Activated CD4-positive, alpha-beta T cell treated with anti-CD3 and anti-CD28 coated beads, Interleukin-2, amount 10 ng/mL, durations not matched to agents 24 days and 14 days (primary cell): ENCODE results near the gene ALG14. TPM values are rescaled to one million over a fixed set of nuclear protein-coding genes. Genes with fewer than 3 reads are reported as not detected.
"Not testable (repeated sequence)": the region's sequence is repeated elsewhere in the genome, so short reads cannot be mapped to it uniquely, and the experiment has no call there.

Source experiments
- DNase-seq: peaks from one replicate; pipeline ENCODE4 v3.0.0; 2022
- H3K27ac Mint-ChIP-seq: one replicate; pipeline ENCODE4 v1.8.0; 2022; ENCODE audit warnings: mild to moderate bottlenecking, mixed read lengths
- H3K27me3 Mint-ChIP-seq: one replicate; pipeline ENCODE4 v1.8.0; 2022; ENCODE audit warnings: mixed read lengths
- H3K36me3 Mint-ChIP-seq: one replicate; pipeline ENCODE4 v1.8.0; 2022; ENCODE audit warnings: low read depth, mild to moderate bottlenecking, mixed read lengths
- H3K4me1 Mint-ChIP-seq: one replicate; pipeline ENCODE4 v1.8.0; 2021; ENCODE audit warnings: mixed read lengths
- H3K4me3 Mint-ChIP-seq: one replicate; pipeline ENCODE4 v1.8.0; 2022; ENCODE audit warnings: mild to moderate bottlenecking, moderate library complexity, mixed read lengths
- H3K9me3 Mint-ChIP-seq: one replicate; pipeline ENCODE4 v1.8.0; 2021; ENCODE audit warnings: mixed read lengths
- intact Hi-C: fragments of 100-400 bp; cut with micrococcal nuclease; formaldehyde crosslinking; loops from one replicate; pipeline ENCODE4 v1.15.1; 2023
- total RNA-seq: library from RNA; stranded (reverse); gene quantifications from 2 replicates; pipeline ENCODE4 v1.2.3, GENCODE V29; 2022

Gene ALG14
- total RNA-seq, 1 donor from 2014 or later, result 2.1 TPM

GRCh38 chr1:95002540-95003432 lies 70.0 kb downstream of the ALG14 start:
- H3K4me1 Mint-ChIP-seq, result no peaks in the 10 kb centered on the region
- DNase-seq, result no peak
- no peaks in the 10 kb centered on the region for H3K36me3 Mint-ChIP-seq
- H3K27me3 Mint-ChIP-seq, result no peaks in the 10 kb centered on the region
- intact Hi-C loops, result no loop called here
- no peak overlapping the region for H3K27ac Mint-ChIP-seq
- no peak overlapping the region for H3K4me3 Mint-ChIP-seq
- H3K9me3 Mint-ChIP-seq, result no peaks in the 10 kb centered on the region

DNA sequence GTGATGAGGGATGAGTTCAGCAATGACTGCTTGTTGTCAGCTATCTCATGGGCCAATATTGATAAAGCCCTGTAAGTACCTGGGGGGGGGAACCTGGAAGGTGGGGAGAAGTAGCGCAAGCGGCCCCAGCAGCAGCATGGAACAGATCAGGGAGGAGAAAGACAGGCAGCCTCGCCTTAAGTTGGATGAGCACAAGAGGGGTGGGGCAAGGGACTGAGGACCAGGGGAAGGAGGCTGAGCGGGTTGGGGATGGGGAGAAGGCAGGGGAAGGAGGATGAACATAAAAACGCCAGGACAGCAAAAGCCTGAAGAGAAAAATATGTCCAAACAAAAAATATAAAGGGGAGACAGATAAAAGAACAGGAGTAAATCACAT lies 70.6 kb downstream of the ALG14 start:
- no peak for DNase-seq
- Mint-ChIP-seq H3K4me1 (no peaks in the 10 kb centered on the region), H3K9me3 (no peaks in the 10 kb centered on the region), H3K27me3 (no peaks in the 10 kb centered on the region), H3K4me3 (no peak overlapping the region), H3K27ac (no peak overlapping the region), H3K36me3 (no peaks in the 10 kb centered on the region)
- intact Hi-C loops, result no loop called here

GRCh38 chr1:94999456-95000131 lies 73.2 kb downstream of the ALG14 start:
- no peak overlapping the region for H3K4me3 Mint-ChIP-seq
- DNase-seq, result no peak
- H3K27ac Mint-ChIP-seq, result no peak overlapping the region
- H3K9me3 Mint-ChIP-seq, result no peaks in the 10 kb centered on the region
- no peaks in the 10 kb centered on the region for H3K27me3 Mint-ChIP-seq
- H3K36me3 Mint-ChIP-seq, result no peaks in the 10 kb centered on the region
- intact Hi-C loops, result no loop called here
- H3K4me1 Mint-ChIP-seq, result no peaks in the 10 kb centered on the region

GRCh38 chr1:94998748-94999147 lies 74.0 kb downstream of the ALG14 start:
- Mint-ChIP-seq H3K36me3 (no peaks in the 10 kb centered on the region), H3K27ac (no peak overlapping the region), H3K4me1 (no peaks in the 10 kb centered on the region), H3K4me3 (no peak overlapping the region), H3K27me3 (no peaks in the 10 kb centered on the region), H3K9me3 (no peaks in the 10 kb centered on the region)
- no peak for DNase-seq
- intact Hi-C loops, result no loop called here

DNA sequence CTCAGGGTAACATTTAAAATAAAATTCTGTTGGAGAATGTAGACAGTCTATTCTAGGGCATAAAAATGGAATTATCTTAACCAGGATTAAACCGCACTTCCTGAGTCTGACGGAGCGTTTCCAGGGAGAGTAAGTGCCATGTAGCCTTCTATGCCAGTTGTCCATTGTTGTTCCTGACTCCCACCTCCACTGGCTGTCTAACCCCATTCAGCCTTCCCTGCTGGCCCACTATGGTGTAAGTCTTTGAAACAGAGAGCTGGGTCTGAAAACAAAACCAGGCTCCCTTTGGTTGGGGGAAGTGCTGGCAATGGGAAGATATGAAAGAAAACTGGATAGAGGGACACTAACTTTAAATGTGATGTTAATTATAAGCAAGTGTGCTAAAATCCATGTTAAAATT lies 74.6 kb downstream of the ALG14 start:
- H3K4me3 Mint-ChIP-seq, result no peak overlapping the region
- H3K36me3 Mint-ChIP-seq, result no peaks in the 10 kb centered on the region

DNA sequence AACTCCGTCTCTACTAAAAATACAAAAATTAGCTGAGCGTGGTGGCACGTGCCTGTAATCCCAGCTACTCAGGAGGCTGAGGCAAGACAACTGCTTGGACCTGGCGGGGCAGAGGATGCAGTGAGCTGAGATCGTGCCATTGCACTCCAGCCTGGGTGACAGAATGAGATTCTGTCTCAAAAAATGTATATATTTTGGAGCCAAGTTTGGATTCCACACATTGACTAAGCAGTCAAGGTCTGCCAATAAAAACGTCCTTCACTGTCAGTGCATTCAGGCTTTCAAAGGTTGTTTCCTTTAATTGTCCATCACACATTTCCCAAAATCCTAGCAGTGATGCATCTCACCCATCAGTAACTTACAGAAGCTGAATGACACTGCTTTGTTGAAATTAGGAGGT lies 77.2 kb downstream of the ALG14 start:
- DNase-seq, H3K27ac Mint-ChIP-seq, H3K4me1 Mint-ChIP-seq, H3K36me3 Mint-ChIP-seq, H3K4me3 Mint-ChIP-seq, H3K27me3 Mint-ChIP-seq, H3K9me3 Mint-ChIP-seq, intact Hi-C loops: not testable (repeated sequence)

More for the DNA sequence above, 74.6 kb downstream of the ALG14 start:
- H3K9me3 Mint-ChIP-seq, result no peaks in the 10 kb centered on the region
- no peaks in the 10 kb centered on the region for H3K27me3 Mint-ChIP-seq
- H3K4me1 Mint-ChIP-seq, result no peaks in the 10 kb centered on the region
- H3K27ac Mint-ChIP-seq, result no peak overlapping the region
- intact Hi-C loops, result no loop called here
- no peak for DNase-seq

DNA sequence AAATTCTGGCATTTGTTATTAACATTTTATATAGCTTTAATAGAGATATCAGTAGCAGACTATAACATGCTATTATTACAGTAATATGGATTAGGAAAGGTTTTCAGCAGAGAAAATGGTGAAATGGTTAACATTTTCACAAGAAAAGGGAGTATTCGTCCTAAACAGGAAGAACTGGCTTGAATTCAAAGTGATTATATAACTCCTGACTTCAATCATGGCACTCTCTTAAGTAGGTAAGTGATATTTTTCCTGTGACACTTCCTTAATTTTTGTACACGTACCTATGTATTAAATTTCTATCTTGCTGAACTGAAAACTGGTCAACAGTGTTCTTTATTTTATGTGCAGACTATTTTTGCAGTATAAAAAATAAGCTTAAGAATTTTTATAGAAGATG lies 77.9 kb downstream of the ALG14 start:
- no peaks in the 10 kb centered on the region for H3K4me1 Mint-ChIP-seq
- no peak overlapping the region for H3K27ac Mint-ChIP-seq
- H3K9me3 Mint-ChIP-seq, result no peaks in the 10 kb centered on the region
- no peaks in the 10 kb centered on the region for H3K27me3 Mint-ChIP-seq
- no peaks in the 10 kb centered on the region for H3K36me3 Mint-ChIP-seq
- intact Hi-C loops, result no loop called here
- no peak overlapping the region for H3K4me3 Mint-ChIP-seq
- DNase-seq, result no peak

- Mint-ChIP-seq H3K9me3 (no peaks in the 10 kb centered on the region), H3K27ac (no peak overlapping the region), H3K4me3 (no peak overlapping the region), H3K27me3 (no peaks in the 10 kb centered on the region), H3K4me1 (no peaks in the 10 kb centered on the region), H3K36me3 (no peaks in the 10 kb centered on the region)
- intact Hi-C loops, result no loop called here
- DNase-seq, result no peak
These were observed 78.7 kb downstream of the ALG14 start for GRCh38 chr1:94993931-94994645.

GRCh38 chr1:94992863-94993563 lies 79.7 kb downstream of the ALG14 start:
- Mint-ChIP-seq H3K27me3 (no peaks in the 10 kb centered on the region), H3K27ac (no peak overlapping the region), H3K9me3 (no peaks in the 10 kb centered on the region), H3K36me3 (no peaks in the 10 kb centered on the region), H3K4me1 (no peaks in the 10 kb centered on the region), H3K4me3 (no peak overlapping the region)
- intact Hi-C loops, result no loop called here
- DNase-seq, result no peak

GRCh38 chr1:94992161-94992560 lies 80.6 kb downstream of the ALG14 start:
- no peaks in the 10 kb centered on the region for H3K27me3 Mint-ChIP-seq

DNA sequence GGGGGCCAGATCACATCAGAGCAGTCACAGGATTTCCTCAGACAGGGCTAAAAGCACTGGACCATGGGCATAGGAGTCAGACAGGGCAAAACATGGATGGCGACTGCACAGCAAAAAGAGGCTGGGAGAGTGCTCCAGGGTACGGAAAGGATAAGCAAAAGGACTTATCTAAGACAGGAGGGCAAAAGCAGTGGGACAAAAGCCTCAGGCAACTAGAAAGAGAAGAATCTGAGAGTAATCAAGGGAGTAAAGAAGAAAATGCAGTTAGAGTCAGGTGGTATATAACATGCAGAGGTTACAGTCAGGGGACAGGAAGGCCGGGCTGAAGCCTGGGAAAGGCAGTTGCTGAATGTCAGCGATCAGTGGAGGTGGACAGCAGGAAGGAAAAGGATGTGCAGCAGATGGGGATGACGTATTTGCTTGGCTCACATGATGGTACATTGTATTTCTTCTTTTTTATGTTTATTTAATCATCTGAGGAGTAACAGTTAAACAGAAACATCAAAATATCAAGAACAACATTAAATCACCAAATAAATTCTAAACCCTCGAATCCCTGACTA lies 82.8 kb downstream of the ALG14 start:
- Mint-ChIP-seq H3K27me3 (no peaks in the 10 kb centered on the region), H3K4me1 (no peaks in the 10 kb centered on the region), H3K27ac (no peak overlapping the region), H3K4me3 (no peak overlapping the region), H3K36me3 (no peaks in the 10 kb centered on the region), H3K9me3 (no peaks in the 10 kb centered on the region)
- no peak for DNase-seq
- intact Hi-C loops, result no loop called here

More at GRCh38 chr1:94992161-94992560, 80.6 kb downstream of the ALG14 start:
- Mint-ChIP-seq H3K4me1 (no peaks in the 10 kb centered on the region), H3K4me3 (no peak overlapping the region), H3K36me3 (no peaks in the 10 kb centered on the region), H3K9me3 (no peaks in the 10 kb centered on the region), H3K27ac (no peak overlapping the region)
- no peak for DNase-seq
- intact Hi-C loops, result no loop called here

- Mint-ChIP-seq H3K27ac (no peak overlapping the region), H3K4me1 (no peaks in the 10 kb centered on the region), H3K27me3 (no peaks in the 10 kb centered on the region), H3K9me3 (no peaks in the 10 kb centered on the region), H3K36me3 (no peaks in the 10 kb centered on the region), H3K4me3 (no peak overlapping the region)
- no peak for DNase-seq
- intact Hi-C loops, result no loop called here
These were observed 83.4 kb downstream of the ALG14 start for GRCh38 chr1:94989398-94989797.

- Mint-ChIP-seq H3K27me3 (no peaks in the 10 kb centered on the region), H3K4me1 (no peaks in the 10 kb centered on the region), H3K4me3 (no peak overlapping the region), H3K9me3 (no peaks in the 10 kb centered on the region), H3K36me3 (no peaks in the 10 kb centered on the region), H3K27ac (no peak overlapping the region)
- intact Hi-C loops, result no loop called here
- DNase-seq, result no peak
These were observed 84.4 kb downstream of the ALG14 start for GRCh38 chr1:94988356-94988755.
